ENCODE results near the gene LRRC32. TPM values are rescaled to one million over a fixed set of nuclear protein-coding genes. Genes with fewer than 3 reads are reported as not detected.

The LRRC32 gene
- total RNA-seq, 1 experiment from 2014 or later, result 0.15 TPM

DNA sequence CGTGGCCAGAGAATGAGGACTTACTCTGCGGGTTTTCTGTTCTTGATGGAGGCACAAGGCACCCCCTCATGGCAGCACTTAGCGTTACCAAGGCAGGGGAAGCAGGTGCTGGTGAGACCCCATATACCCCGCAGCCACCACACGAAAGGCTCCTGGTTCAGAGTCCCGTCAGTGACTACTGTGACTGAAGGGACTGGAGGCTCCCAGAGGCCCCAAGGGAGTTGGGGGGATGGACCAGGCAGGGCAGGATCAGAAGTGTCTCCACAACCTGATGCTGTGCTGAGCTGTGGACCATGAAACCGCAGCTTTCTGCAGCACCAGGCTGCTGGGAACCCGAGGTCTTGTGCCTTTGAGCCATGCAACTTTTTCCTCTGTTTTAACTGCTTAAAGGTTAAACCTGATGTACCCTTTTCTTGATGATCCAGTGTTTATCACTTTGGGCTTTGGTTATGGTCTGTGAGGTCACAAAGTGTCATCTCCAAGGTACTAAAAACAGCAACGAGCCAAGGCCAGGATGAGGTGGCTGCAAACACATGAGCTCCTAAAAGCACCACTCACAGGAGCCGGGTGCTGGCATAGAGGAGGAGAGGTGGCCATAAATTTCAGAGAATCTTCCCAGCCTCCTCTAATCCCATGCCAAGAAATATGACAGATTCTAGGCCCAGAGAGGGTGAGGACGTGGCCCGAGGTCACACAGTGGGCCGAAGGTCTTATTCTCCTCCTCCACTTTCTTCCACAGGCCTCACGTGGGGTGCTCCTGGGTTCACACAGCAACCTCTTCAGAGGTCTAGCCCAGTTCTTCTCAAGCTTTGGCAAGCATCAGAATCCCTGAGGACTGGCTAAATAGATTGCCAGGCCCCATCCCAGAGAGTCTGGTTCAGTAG, 4.2 kb upstream of the LRRC32 start:
- no peak for DNase-seq (ENCODE audit: low read depth, low spot score)
- Histone ChIP-seq H3K27ac (ENCODE audit: low read length) (no peak overlapping the region), H3K4me3 (ENCODE audit: low read depth in 2 of 2, low read length in 2 of 2) (no peak overlapping the region), H3K4me1 (ENCODE audit: control insufficient read depth, insufficient read depth, low read length) (peaks cover 3% of the 10 kb centered on the region; the same call in 1 of the 2 replicates), H3K36me3 (ENCODE audit: control insufficient read depth, insufficient read depth, low read length) (no peaks in the 10 kb centered on the region), H3K27me3 (ENCODE audit: control insufficient read depth, insufficient read depth, low read length) (peaks cover 3% of the 10 kb centered on the region), H3K9me3 (ENCODE audit: control insufficient read depth, insufficient read depth, low read depth, low read length) (no peaks in the 10 kb centered on the region)
- TF ChIP-seq REST (IDR thresholded peaks at IDR 0.05; ENCODE audit: insufficient read depth in 1 of 2, low read depth in 2 of 2, low read length in 1 of 2) (no peak), SIN3A (IDR thresholded peaks at IDR 0.05; ENCODE audit: borderline replicate concordance, insufficient read depth, low read depth, low read length) (no peak)
- ATAC-seq, result peak; percentile 10; the same call in 1 of the 2 replicates
- intact Hi-C loops (cut with micrococcal nuclease; ENCODE audit: unreplicated experiment), result no loop called here
- ChIA-PET POLR2A (no interaction called here), CTCF (interaction anchor here (1.5 kb wide), 1 partner anchor 76 kb away, joined by 3 read pairs; no protein-coding TSS in a partner anchor)
- BruUV-seq (replicated peaks), result no TSS peak
- in situ Hi-C loops (cut with HindIII; ENCODE audit: low pct_unique_long_range_greater_than_20kb, low sequenced_read_pairs), result no loop called here

DNA sequence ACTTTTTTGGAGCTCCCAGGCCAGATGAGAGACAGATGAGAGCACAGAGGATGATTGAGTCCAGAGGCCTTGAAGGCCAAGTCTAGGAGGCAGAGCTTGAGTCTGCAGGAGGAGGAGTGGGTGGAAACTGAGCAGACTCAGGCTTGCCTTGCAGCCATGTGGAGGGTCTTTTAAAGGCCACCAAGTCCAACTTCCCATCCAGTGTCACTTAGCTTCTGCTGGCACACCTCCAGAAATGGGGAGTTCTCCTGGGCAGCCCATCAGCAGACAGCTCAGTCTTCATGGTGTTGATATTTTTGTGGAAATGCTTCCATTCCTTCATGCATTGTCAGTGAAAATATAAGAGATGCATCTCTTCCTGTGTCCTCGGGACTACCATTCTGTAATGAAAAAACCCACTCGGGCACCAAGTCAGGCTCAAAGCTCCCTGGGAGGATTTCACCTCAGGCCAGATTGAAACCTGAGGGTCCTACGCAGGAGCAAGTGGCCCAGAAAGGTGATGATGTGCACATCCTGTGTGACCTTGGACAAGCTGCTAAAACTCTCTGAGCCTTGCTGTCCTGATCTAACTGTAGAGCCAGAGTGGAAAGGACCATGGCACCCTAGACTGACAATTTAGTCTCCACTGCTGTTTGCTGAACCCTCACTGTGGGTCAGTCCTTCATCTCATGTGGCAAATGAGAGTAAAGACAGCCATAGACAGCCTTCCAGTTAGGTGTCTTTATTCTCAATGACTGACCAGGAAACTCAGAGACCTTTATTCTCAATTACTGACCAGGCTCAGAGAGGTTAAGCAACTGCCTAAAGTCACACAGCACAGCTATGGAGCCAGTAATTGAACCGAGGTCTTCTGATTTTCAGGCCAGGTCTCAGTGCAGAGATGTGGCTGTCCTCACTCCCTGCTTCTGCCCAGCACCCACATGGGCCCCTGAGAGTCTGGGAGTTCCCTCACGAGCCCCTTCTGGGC, 2.9 kb upstream of the LRRC32 start:
- POLR2A ChIA-PET, result no interaction called here
- intact Hi-C loops (cut with micrococcal nuclease; ENCODE audit: unreplicated experiment), result no loop called here
- no peak for ATAC-seq

More for the DNA sequence above, 2.9 kb upstream of the LRRC32 start:
- H3K36me3 ChIP-seq (ENCODE audit: control insufficient read depth, insufficient read depth, low read length), result no peaks in the 10 kb centered on the region
- no peak overlapping the region for H3K27ac ChIP-seq (ENCODE audit: low read length)
- no peak for TF ChIP-seq TCF7L2 (IDR thresholded peaks at IDR 0.05; ENCODE audit: low read depth, low read length)
- no peak for TF ChIP-seq CTCF (IDR thresholded peaks at IDR 0.05)
- TF ChIP-seq REST (IDR thresholded peaks at IDR 0.05; ENCODE audit: insufficient read depth in 1 of 2, low read depth in 2 of 2, low read length in 1 of 2), result no peak
- TF ChIP-seq SIN3A (IDR thresholded peaks at IDR 0.05; ENCODE audit: borderline replicate concordance, insufficient read depth, low read depth, low read length), result no peak
- no peak for TF ChIP-seq POLR2AphosphoS5 (IDR thresholded peaks at IDR 0.05; ENCODE audit: low read depth, low read length)
- no peaks in the 10 kb centered on the region for H3K9me3 ChIP-seq (ENCODE audit: control insufficient read depth, insufficient read depth, low read depth, low read length)
- CTCF ChIA-PET, result interaction anchor here (0.6 to 3.2 kb wide), 3 partner anchors 12 to 1185 kb away, joined by 3 to 10 read pairs (median 3); no protein-coding TSS in a partner anchor
- in situ Hi-C loops (cut with HindIII; ENCODE audit: low pct_unique_long_range_greater_than_20kb, low sequenced_read_pairs), result no loop called here
- H3K27me3 ChIP-seq (ENCODE audit: control insufficient read depth, insufficient read depth, low read length), result peaks cover 8% of the 10 kb centered on the region
- DNase-seq (ENCODE audit: low read depth, low spot score), result no peak
- no peak overlapping the region for H3K4me3 ChIP-seq (ENCODE audit: low read depth in 2 of 2, low read length in 2 of 2)
- H3K4me1 ChIP-seq (ENCODE audit: control insufficient read depth, insufficient read depth, low read length), result peaks cover 3% of the 10 kb centered on the region; the same call in 1 of the 2 replicates
- no TSS peak for BruUV-seq (replicated peaks)

Measured in Panc1 (cell line).